Activated T-helper 9 cell treated with anti-CD3 and anti-CD28 coated beads, Interleukin-2, amount 50 U/mL, for 16 hours (primary cell): ENCODE data around the gene PRG2.
"Not testable (repeated sequence)": the region's sequence is repeated elsewhere in the genome, so short reads cannot be mapped to it uniquely, and the experiment has no call there.

ENCODE experiments used
- DNase-seq: peaks from one replicate; pipeline ENCODE4 v3.0.0-alpha.2; 2020; ENCODE audit warnings: low read depth

The PRG2 gene

GRCh38 chr11:57345555-57346211 lies 44.8 kb downstream of the PRG2 start:
- DNase-seq = peak; percentile 57

DNA sequence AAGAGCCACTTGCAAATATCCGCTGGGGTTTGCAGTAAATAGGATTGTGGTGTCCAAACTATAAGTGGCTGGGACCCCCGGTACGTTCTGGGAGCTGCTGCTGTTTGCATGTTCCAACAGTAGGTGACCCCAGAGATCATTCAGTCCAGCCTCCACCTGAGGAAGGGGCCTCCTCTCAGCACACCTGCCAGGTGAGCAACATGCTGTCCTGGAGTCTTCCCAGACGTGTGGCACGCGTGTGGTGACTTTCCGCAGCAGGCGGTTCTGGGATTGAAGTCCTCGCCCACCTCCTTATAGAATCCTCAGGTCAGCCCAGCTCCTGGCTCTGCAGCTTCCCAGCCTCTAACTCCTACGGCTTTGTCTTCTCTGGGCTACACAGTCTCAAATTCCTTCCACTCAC lies 45.6 kb downstream of the PRG2 start:
- DNase-seq = no peak

DNA sequence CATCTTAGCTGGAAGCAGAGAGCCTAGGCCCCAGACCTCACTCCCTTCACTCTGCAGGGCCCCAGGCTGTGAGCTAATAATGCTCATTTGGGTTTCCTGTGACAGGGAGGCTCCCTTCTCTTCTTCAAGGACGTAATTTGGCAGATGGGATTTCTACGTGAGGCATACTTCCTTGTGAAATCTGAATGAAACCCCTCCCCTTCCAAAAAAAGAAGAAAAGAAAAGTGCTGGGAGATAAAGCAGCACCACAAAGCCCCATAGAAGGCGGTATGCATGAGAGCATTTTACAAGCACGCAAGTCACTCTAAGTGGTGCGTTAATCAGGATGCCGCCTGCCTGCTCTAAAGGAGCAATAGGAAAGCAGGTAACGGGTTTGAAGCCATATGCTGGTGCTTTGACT lies 46.6 kb downstream of the PRG2 start:
- DNase-seq = no peak

GRCh38 chr11:57342702-57343101 lies 47.7 kb downstream of the PRG2 start:
- DNase-seq = no peak

DNA sequence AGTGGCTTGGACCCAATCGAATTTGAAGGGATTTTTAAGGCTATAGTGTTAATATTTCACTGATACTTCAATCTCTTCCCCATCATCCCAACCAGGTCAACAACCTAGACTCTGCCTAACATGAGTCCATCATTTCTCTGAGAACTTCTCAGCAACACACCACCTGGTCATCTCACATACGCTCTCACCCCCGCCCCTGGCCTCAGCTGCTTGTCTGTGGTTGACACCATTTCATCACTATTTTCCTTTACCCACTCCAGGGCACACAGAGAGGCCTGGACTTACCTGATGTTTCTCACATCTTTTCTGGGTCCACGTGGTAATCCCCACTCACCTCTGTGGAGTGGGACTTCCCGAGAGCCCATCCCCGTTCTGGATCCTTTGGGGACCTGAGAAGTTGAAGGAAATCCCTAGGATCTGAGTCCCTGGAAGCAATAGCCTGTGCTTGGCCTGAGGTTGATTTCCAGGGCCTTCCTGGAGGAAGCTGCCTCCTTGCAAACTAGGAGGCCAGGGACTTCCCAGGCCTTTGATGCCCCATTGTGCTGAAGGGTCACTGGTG lies 49.1 kb downstream of the PRG2 start:
- DNase-seq = no peak

DNA sequence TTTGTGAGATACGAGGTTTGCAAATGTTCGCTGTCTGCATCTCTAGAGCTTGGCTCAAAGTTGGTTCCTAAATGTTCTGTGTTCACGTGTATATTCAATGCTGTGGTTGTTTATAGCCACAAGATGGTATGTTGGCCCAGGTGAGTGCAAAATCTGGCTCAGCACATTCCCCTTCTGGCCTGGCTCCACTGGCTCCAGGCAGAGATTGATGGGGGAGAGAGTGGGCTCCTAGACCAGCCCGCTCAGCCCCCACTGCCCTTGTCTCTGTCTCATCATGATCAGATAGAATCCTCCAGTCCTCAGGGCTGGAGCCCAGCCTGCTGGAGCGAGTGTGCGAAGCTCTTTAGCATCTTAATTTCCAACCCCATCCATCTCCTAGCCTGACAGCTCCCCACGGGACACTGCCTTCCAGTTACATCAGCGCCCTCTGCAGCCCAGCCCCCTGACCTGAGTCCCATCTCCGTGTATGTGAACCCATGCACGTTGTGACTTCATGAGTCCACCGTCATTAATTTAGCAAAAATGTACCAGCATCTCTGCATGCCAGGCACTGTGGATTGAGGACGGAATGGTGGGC lies 50.3 kb downstream of the PRG2 start:
- no peak for DNase-seq

DNA sequence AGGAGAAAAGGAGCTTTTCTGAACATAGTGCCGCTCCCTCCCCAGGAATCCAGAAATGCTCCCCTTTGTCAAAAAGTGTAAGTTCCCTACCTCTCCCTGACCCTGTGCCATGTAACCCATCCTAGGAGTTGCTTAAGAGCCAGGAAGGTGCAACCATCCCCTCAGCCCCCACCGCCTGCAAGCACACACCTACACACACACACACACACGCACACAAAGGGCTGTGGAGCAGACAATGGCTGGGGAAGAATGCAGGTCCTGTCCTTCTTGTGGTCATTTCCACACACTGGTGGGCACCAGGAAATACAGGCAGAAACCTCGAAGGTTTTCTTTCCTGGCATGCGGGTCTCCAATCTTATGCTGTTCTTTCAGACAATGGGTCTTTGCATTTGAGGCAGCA lies 51.1 kb downstream of the PRG2 start:
- DNase-seq = no peak

- no peak for DNase-seq
Observed at GRCh38 chr11:57338142-57338541, 52.3 kb downstream of the PRG2 start, which contains the start of gene P2RX3. Gene P2RX3 (plus strand): TSS chr11:57338352. CDS start chr11:57338551, 199 bp downstream.

GRCh38 chr11:57336856-57337255 lies 53.6 kb downstream of the PRG2 start:
- DNase-seq = not testable (repeated sequence)
